Measurements from ENCODE around the gene SNRNP25.

SNRNP25 gene

GRCh38 chr16:104928-105327, 51.3 kb downstream of the SNRNP25 start:
- DNase-seq, result no peak

- DNase-seq, result no peak
Observed at GRCh38 chr16:105521-105920, 51.9 kb downstream of the SNRNP25 start.

DNA sequence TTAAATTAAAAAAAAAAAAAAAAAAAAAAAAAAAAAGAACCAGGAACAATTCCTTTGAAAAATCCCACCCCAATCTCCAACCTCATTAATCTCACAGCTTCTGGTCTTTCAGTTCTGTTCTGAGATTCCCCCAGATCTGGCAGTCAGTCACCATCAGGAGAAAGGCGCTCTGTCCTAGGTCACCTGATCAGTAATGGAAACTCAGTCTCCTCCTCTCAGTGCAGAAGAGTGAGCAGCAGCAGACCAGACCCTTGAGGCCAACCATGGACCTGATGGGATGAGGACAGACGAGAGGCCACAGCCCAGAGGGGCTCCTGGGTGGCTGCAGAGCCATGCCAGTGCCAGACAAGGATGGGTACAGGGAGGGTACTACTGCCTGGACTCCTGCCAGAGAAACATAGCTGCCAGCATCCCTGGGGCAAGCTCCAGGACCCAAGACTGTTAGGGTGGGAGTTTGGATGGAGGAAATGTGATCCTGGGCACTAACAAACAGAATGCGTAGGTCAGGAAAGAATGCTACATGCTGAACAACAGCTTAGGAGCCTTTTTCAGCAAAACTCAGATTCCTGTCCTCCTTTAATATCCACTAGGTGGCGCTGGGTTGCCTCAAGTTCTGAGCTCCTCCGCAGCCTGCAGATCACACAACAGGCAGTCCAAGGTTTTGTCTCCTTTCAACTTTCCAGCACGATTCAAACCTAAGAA, 53.1 kb downstream of the SNRNP25 start:
- peak; percentile 68 for DNase-seq
